Glomerular endothelial cell (primary cell): Measurements from ENCODE around the gene CYP17A1. TPM values are rescaled to one million over a fixed set of nuclear protein-coding genes. Genes with fewer than 3 reads are reported as not detected.
"Not testable (repeated sequence)": the region's sequence is repeated elsewhere in the genome, so short reads cannot be mapped to it uniquely, and the experiment has no call there.

ENCODE experiments used
- DNase-seq: peaks from one replicate; pipeline ENCODE4 v3.0.0-alpha.2; 2011; ENCODE audit warnings: low read depth, low spot score; ENCODE audit errors: extremely low read depth
- total RNA-seq: library from RNA; depleted of rRNA; stranded (reverse); fragments of >200 nt; gene quantifications from 2 replicates; pipeline ENCODE4 v1.2.3, GENCODE V29; 2015

CYP17A1 gene, protein sequence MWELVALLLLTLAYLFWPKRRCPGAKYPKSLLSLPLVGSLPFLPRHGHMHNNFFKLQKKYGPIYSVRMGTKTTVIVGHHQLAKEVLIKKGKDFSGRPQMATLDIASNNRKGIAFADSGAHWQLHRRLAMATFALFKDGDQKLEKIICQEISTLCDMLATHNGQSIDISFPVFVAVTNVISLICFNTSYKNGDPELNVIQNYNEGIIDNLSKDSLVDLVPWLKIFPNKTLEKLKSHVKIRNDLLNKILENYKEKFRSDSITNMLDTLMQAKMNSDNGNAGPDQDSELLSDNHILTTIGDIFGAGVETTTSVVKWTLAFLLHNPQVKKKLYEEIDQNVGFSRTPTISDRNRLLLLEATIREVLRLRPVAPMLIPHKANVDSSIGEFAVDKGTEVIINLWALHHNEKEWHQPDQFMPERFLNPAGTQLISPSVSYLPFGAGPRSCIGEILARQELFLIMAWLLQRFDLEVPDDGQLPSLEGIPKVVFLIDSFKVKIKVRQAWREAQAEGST
- total RNA-seq = not detected in 2 replicates

GRCh38 chr10:102837230-102837721 lies at the start of gene CYP17A1:
TSS of gene CYP17A1 (minus strand) at chr10:102837413. CDS start at chr10:102837361, 52 bp downstream.
- no peak for DNase-seq

DNA sequence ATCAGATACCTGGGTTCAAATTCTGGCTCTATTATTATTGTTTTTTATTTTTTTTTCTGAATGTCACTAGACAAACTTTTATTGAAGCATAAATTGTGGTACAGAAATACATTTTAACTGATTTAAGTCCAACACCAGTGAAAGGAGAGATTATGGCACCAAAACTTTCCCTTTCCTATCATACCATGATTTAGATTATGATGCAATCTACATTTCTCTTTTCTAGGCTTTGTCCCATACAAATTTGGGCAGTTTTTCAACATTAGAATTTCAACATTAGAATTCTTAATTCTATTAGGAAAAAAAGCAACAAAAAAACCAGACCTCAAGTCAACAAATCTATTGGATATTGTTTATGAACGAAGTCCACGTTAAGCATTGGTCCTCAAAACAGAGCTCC lies 43.0 kb upstream of the CYP17A1 start:
- DNase-seq = no peak

- DNase-seq = no peak
Observed at GRCh38 chr10:102878629-102879028, 41.4 kb upstream of the CYP17A1 start.

DNA sequence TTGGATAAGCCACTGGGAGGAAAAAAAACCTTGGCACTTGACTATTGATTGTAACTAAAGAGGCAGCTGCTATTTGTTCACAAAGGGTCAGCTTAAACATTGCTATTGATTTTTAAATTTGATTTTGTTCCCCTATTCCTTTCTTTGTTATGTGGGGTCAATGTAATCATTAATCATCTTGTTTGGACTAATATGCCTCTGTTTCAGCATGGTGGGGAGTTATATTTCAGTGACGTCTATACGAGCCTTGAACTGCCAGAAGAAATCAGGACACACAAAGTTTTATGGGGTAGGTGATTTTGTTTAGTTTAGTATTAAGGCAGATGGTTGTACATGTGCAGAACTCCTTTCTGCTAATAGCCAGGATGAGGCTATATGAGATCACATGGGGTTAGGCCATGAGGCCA lies 39.5 kb upstream of the CYP17A1 start:
- DNase-seq = no peak

- no peak for DNase-seq
Observed at GRCh38 chr10:102872163-102872562, 35.0 kb upstream of the CYP17A1 start.

GRCh38 chr10:102870221-102870620 lies 33.0 kb upstream of the CYP17A1 start:
- DNase-seq = no peak

- DNase-seq = no peak
Observed at GRCh38 chr10:102869258-102870198, 32.3 kb upstream of the CYP17A1 start, which contains the start of gene AS3MT. TSS of gene AS3MT (plus strand) at chr10:102869470. CDS start at chr10:102869593, 123 bp downstream.

GRCh38 chr10:102868911-102869257 lies 31.7 kb upstream of the CYP17A1 start:
- DNase-seq = no peak

DNA sequence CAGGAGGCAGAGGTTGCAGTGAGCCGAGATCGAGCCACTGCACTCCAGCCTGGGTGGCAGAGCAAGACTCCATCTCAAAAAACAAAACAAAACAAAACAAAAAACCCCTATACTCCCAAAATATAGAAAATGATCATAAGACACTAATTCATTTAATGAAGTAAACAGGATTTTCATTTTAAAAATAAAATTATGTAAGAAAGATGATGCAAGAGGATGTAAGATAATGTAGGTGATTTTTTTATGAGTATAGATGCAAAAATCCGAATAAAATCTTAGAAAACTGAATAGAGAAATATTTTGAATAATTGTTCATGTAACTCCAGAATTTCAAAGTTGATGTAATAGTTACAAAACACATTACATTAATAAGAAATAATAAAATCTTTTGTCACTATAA lies 28.4 kb upstream of the CYP17A1 start:
- no peak for DNase-seq

DNA sequence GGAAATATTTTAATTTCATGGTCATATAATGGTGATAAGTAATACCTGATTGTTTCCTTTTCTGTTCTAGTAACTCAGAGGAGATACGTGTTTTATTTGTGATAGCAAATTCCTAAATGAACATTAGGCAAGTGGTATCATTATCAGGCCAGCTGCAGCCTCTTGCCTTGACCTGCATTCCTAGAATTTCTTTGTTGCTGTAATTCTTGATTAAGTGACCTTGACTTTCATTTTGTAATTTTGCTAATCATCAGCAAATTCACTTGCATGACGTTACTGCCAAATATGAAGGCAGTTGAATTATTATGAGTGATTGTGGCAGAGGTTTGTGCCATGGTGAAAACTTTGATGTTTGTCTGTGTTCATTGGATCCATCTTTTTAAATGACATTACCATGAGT lies 26.4 kb upstream of the CYP17A1 start:
- DNase-seq = no peak

GRCh38 chr10:102859911-102860310 lies 22.7 kb upstream of the CYP17A1 start:
- no peak for DNase-seq

DNA sequence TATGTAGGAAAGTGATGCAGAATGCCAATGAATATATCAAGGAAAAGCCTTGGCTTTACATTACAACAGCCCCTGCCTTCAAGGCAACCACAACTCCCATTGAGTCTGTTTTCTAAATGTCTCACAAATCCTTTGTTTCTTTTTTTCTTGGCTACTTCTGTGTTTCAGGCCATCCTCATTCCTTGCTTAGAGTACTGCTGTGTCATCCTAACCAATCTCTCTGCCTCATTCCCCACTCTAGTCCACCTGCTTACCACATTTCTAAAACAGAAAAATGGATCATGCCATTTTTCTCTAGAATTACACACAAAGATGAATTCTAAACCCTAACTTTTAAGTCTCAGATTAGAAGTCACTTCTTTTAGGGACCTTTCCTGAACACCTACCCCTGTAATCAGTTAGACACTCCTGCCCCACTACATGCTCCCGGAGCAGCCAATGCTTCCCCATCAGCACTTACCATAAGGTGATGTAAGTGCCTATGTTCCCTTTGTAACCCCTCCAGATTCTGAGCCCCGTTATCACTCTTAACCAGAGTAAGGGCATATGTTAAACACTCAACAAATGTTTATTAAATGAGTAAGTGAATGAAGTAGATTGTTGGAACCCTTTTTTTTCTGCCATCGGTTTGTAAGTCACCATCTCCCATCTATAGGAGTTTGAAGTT lies 19.7 kb upstream of the CYP17A1 start:
- no peak for DNase-seq

GRCh38 chr10:102855731-102856436 lies 18.7 kb upstream of the CYP17A1 start:
- not testable (repeated sequence) for DNase-seq

DNA sequence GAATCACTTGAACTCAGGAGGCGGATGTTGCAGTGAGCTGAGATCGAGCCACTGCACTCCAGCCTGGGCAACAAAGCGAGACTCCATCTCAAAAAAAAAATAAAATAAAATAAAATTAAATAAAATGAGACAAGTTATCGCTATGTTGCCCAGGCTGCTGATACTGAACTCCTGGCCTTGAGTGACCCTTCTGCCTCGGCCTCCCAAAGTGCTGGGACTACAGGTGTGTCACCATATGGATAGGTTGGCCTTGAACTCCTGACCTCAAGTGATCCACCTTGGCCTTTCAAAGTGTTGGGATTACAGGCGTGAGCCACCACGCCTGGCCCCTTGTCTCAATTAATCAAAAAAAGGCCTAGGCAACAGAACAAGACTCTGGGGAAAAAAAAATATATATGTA lies 16.0 kb upstream of the CYP17A1 start:
- DNase-seq = not testable (repeated sequence)

DNA sequence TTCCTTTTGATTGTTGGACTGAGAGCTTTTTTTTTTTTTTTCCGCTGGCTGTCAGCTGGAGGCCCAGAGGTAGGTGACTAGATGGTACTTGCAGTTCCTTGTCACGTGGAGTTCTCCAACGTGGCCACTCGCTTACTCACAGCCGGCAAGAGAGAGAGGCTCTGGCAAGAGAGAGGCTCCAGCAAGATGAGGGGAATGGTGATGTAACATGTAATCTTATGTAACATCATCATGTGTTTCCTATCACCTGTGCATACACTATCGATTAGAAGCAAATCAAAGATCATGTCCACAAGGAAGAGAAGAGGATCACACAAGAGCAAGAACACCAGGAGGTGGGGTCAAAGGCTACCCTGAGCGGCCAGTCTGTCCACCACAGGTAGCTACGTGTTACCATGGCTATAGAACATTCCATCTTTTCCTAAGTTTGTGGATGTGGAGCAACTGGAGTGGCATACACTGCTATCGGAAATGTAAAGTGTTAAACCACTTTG lies 12.9 kb upstream of the CYP17A1 start:
- DNase-seq = no peak

- no peak for DNase-seq
Observed at GRCh38 chr10:102845352-102845902, 8.2 kb upstream of the CYP17A1 start.

DNA sequence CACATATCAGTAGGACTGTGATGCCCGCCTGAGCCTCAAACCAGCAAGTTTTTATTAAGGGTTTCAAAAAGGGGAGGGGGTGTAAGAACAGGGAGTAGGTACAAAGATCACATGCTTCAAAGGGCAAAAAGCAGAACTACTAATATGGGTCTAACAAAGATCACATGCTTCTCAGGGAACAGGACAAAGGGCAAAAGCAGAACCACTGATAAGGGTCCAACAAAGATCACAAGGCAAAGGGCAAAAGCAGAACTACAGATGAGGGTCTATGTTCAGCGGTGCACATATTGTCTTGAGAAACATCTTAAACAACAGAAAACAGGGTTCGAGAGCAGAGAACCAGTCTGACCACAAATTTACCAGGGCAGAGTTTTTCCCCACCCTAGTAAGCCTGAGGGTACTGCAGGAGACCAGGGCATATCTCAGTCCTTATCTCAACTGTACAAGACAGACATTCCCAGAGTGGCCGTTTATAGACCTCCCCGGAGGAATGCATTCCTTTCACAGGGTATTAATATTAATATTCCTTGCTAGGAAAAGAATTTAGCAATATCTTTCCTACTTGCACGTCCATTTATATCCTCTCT lies 7.1 kb upstream of the CYP17A1 start:
- not testable (repeated sequence) for DNase-seq

DNA sequence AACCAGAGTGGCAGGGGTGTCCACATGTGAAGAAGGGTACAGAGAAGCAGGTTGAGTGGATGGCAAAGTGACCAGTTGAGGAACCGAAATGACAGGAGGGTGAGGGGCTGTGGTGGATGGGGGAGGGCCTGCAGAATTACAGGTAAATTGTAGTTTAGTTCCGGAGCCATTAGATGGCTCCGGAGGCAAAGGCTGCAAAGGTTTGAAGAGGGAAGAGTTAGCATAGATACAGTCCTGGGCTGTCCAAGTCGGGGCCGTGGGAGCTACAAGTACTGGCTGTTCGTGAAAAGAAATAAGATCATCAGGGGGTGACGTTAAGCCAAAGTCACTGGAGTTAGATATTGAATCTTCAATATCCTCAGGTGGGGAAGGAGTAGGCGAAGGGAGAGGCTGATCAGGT lies 5.9 kb upstream of the CYP17A1 start:
- DNase-seq = not testable (repeated sequence)

- no peak for DNase-seq
Observed at GRCh38 chr10:102841827-102842345, 4.7 kb upstream of the CYP17A1 start.
